Embryonic facial prominence (tissue), 1 donor: Measurements from ENCODE around the gene HBZ.
"Not testable (repeated sequence)": the region's sequence is repeated elsewhere in the genome, so short reads cannot be mapped to it uniquely, and the experiment has no call there.

Experiments
- DNase-seq: peaks from one replicate; pipeline ENCODE4 v3.0.0-alpha.2; 2016; ENCODE audit errors: extremely low spot score

The HBZ gene

DNA sequence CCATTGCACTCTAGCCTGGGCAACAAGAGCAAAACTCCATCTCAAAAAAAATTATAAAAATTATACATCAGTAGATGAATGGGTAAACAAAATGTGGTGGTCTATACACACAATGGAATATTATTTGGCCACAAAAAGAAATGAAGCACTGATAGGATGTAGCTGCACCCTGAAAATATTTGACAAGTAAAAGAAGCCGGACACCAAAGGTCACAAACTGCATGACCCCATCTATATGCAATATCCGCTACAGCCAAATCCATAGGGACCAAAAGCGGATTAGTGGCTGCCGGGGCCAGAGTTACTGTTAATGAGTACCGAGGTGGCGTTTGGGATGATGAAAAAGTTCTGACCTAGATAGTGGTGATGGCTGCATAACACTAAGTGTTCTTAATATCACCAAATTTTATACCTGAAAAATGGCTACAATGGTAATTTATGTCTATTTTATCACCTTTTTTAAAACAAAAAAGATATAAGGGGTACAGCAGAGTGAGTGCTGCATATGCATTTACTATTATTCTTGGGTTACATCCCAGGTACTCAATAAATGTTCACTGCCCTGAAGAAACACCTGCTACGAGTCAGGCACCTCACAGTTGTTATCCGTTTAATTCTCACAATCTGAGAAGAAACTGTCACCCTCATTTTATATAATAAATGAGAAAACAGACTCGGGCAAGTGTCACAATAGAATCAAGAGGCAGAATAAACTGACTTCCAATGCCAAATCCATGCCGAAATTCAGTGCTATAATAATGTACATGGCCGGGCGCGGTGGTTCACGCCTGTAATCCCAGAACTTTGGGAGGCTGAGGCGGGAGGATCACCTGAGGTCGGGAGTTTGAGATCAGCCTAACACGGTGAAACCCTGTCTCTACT, 27.0 kb downstream of the HBZ start:
- DNase-seq: no peak

DNA sequence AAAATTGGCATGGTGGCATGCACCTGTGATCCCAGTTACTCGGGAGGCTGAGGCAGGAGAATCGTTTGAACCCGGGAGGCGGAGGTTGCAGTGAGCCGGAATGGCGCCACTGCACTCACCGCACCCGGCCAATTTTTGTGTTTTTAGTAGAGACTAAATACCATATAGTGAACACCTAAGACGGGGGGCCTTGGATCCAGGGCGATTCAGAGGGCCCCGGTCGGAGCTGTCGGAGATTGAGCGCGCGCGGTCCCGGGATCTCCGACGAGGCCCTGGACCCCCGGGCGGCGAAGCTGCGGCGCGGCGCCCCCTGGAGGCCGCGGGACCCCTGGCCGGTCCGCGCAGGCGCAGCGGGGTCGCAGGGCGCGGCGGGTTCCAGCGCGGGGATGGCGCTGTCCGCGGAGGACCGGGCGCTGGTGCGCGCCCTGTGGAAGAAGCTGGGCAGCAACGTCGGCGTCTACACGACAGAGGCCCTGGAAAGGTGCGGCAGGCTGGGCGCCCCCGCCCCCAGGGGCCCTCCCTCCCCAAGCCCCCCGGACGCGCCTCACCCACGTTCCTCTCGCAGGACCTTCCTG, 27.7 kb downstream of the HBZ start, which contains the start of gene HBQ1:
TSS of gene HBQ1 (plus strand) at position 359 of the 575 bp plus-strand sequence. CDS start at position 387, 28 bp downstream.
- DNase-seq: no peak

GRCh38 chr16:180681-181564, 28.5 kb downstream of the HBZ start:
- DNase-seq: no peak

GRCh38 chr16:181565-182021, 29.1 kb downstream of the HBZ start:
- DNase-seq: no peak

DNA sequence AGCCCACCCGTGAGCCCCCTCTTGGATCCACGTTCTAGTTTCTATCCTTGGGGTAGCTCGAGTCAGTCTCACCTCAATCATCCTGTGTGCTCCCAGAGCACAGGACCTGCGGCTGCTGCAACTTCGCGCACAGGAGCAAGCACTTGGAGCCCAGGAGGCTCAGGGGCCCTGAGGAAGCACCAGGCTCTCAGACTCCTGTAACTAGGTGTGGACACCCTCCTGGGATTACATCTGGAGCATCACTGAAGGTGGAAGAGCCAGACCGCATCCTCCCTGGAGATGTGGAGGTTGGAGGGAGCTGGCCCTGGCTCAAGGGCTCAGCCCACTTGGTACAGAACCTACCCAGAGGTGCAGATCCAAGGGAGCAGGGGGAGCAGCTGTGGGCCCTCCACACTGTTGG, 30.6 kb downstream of the HBZ start:
- DNase-seq: no peak

DNA sequence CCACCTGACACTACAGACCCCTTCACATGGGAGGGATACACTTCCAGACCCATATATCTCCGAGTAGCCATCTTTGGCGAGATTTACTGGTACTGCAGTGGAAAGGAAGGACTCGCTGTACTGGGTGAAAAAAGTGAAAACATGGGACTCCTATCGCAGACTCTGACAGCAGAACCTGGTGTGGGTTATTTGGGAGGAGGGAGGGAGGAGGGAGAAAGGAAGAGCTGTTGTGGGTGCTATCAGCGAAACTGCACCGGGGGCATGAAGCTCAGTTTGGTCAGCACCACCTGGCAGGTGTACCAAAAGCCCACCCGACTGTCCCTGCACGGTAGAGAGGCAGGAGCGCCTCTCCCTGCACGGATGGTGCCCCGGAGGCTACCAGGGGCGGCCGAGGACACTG, 32.8 kb downstream of the HBZ start:
- no peak for DNase-seq

DNA sequence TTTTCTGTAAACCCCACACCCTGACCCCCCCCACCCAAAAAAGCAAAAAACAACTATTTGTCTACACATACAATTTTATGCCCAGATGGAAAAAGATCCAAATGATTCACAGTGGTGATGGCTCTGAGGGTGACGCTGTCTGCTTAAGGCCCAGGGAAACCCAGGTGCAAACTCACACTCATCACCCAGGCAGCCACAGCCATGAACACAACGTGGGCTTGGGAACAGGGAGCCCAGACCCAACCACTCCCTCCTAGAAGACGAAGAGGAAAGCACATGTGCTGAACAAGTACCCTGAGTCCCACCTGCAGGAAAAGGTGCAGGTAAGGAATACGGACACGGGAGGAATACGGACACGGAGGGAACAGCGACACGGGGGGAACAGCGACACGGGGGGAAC, 33.2 kb downstream of the HBZ start:
- no peak for DNase-seq

DNA sequence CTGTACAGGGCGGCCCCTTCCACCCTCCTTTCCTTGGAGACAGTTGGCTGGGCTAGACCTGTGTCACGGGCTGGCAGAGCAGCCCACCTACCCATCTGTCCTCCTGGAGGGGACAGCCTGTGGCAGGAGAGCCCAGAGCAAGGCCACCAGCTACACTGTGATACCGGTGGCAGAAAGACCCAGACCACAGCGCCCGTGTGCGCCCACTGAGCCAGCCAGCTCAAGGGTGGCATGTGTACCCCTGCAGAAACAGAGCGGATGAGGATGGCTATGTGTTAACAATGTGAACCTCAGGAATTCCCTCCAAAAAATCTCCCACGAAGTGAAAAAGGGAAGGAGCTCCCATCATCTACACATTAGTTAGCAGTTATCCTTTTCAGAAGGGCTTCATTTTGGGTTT, 34.9 kb downstream of the HBZ start:
- DNase-seq: no peak

GRCh38 chr16:188674-189073, 36.2 kb downstream of the HBZ start:
- no peak for DNase-seq

DNA sequence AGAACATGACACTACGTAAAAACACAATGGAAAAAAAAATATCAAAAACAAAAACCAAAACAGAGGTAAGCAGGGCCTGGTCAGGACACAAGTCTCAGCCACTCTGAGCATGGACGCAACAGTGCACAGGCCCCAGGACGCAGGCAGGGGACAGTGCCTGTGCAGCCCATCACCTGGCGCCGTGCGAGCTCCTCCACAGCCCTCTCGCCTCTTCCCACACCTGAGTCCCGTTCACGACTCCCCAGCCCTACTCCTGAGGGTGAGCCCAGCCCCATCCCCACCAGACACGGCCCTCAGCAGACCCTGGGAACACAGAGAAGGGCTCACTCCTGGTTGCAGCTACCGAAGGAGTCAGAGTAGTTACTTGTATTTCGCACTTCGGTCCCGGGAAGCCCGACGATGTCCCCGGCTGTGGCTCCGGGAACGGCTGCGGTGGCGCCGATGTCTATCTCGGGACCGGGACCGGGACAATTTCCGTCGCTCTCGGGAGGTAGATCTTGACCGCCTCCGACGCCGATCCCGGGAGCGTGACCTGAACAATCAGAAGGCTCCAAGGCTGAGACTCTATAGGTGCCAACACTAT, 37.3 kb downstream of the HBZ start:
- no peak for DNase-seq

GRCh38 chr16:191831-192230, 39.4 kb downstream of the HBZ start:
- no peak for DNase-seq

DNA sequence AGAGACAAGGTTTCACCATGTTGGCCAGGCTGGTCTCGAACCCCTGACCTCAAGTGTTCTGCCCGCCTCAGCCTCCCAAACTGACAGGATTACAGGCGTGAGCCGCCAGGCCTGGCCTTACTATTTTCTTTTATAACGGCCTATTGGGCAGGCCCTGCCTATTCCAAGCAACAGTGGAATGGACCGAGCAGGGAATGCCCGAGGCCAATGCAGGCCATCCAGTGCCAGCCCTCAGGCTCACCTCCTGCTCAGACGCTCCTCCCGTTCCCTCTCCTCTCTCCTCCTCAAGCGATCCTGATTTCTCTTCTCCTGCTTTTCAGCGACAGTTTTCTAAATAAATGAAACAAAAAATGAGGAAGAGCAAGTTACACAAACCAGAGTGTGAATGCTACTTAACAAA, 40.2 kb downstream of the HBZ start:
- no peak for DNase-seq

DNA sequence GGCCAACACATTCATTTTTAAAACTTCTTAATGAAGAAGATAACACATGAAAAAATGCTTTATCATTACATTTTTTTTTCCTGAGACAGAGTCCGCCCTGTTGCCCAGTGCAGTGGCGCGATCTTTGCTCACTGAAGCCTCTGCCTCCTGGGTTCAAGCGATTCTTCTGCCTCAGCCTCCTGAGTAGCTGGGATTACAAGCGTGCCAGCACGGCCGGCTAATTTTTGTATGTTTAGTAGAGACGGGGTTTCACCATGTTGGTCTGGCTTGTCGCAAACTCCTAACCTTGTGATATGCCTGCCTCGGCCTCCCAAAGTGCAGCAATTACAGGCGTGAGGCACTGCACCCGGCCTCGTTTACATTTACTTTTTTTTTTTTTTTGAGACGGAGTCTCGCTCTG, 41.0 kb downstream of the HBZ start:
- DNase-seq: no peak

GRCh38 chr16:194516-194915, 42.1 kb downstream of the HBZ start:
- no peak for DNase-seq

DNA sequence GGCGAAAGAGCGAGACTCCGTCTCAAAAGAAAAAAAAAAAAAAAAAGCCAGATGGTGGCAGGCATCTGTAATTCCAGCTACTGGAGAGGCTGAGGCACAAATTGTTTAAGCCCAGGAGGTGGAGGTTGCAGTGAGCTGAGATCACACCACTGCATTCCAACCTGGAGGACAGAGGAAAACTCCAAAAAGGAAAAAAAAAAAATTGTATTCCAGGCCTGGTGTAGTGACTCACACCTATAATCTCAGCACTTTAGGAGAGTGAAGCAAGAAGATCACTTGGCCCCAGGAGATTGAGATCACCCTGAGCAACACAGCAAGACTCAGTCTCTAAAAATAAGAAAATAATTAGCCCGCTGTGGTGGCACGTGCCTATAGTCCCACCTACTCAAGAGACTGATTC, 47.9 kb downstream of the HBZ start:
- DNase-seq: no peak

DNA sequence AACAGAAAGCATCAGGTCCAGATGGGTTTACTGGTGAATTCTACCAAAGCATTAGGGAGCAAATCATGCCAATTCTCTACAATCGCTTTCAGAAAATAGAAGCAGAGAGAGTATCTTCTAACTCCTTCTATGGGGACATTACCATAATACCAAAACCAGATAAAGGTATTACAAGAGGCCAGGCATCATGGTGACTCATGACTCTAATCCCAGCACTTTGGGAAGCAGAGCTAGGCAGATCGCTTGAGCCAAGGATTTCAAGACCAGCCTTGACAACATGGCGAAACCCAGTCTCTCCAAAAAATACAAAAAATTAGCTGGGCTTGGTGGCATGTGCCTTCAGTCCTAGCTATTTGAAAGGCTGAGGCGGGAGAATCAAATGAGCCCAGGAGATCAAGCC, 50.8 kb downstream of the HBZ start:
- DNase-seq: no peak

GRCh38 chr16:204046-204445, 51.6 kb downstream of the HBZ start:
- not testable (repeated sequence) for DNase-seq
